ENCODE data around the gene RAMP1.

The RAMP1 gene

GRCh38 chr2:237896507-237896892, 37.1 kb downstream of the RAMP1 start:
- DNase-seq: no peak

DNA sequence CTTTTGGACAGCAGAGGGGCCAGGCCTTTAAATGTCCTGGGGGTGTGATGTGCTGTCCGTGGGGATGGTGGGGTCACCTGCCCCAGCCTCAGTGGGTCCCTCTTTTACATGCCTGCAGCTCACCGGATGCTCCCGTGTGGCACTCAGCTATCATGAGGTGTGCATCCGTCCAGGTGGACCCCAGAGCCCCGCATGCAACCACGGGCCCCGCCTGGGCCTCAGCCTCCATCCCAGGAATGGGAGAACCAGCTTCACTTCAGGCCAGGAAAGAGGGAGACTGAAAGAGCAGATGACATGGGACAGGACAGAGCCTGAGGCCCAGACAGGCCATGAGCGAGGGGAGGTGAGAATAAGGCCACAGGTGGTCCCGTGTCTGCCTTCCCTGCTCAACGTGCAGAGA, 37.5 kb downstream of the RAMP1 start:
- no peak for DNase-seq

- DNase-seq: no peak
These were observed 38.6 kb downstream of the RAMP1 start for GRCh38 chr2:237898057-237898414.

DNA sequence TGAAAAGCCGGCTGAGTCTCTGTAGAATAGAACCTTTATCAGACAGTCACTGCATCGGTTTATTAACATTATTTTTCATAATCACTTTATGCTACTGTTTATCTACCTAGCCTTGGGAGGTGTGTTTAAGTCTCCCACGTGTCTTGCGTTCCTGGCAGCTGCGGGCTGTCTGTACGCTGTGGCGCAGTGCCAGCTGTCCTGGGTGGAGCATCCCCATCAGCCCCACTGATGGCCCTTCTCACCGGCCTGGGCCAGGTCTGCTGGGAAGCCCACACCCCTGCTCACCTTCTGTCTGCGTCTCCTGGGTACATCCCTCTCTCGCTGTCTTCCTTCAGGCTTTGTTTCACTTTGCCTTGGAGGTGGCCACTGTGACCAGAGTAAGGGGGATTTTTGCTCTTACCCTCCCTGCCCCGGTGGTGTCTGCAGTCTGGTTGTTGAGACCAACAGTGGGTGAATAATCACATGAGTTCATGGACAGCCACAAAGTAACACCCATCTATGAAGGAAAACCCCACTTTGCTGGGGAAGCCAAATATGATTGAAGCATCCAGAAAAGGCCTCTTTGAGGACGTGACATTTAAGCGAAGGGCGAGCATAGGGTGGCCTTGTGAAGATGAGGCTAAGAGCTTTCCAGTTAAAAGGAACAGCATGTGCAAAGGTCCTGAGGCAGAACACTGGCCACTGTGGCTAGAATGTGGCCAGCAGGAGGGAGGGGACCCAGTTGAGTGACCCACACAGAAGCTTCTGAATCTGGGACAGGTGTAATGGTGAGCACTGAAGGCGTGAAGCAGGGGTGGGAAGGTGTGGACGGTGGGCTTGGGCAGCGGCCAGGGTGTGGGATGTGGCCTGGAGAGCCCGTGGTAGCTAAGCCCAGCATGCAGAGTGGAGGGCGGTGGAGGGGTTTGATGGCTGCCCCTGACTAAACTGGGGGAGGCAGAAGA, 41.7 kb downstream of the RAMP1 start:
- peak; percentile 42 for DNase-seq

DNA sequence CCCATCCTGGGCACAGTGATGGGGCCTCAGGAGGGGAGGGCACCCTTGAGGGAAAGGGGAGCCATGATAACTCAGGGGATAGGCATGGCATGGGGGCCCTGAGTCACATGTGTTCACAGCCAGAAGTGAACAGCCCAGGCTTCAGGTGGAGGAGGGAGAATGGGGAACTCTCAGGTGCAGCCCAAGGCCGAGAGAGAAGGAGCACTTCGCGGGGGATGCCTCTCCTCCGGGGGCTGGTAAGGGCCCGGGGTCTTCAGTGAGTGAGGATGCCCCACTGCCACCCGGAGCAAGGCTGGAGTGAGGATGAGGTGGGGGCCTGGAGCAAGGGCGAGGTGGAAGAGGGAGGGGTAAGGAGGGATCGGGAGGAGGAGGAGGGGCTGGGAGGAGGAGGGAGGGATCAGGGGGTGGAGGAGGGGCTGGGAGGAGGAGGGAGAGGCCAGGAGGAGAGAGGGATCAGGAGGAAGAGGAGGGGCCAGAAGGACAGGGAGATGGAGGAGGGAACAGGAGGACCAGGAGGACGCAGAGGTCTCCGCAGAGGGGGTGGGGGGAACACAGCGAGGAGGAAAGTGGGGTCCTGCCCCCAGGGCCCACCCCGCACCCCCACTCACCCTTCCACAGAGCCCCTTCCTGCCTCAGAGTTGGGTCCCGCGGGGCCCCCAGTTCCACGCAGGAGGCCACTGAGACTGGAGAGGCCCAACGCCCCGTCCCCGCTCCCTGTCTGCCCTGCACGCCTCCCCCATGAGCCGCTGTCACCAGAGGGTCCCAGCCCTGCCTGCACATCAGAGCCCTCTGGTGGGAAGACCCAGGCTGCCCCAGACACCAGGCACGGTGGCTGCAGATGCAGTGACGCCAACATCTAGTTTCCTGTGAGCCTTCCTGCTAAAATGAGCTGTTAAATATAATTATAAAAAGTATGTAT, 42.8 kb downstream of the RAMP1 start:
- DNase-seq: no peak

DNA sequence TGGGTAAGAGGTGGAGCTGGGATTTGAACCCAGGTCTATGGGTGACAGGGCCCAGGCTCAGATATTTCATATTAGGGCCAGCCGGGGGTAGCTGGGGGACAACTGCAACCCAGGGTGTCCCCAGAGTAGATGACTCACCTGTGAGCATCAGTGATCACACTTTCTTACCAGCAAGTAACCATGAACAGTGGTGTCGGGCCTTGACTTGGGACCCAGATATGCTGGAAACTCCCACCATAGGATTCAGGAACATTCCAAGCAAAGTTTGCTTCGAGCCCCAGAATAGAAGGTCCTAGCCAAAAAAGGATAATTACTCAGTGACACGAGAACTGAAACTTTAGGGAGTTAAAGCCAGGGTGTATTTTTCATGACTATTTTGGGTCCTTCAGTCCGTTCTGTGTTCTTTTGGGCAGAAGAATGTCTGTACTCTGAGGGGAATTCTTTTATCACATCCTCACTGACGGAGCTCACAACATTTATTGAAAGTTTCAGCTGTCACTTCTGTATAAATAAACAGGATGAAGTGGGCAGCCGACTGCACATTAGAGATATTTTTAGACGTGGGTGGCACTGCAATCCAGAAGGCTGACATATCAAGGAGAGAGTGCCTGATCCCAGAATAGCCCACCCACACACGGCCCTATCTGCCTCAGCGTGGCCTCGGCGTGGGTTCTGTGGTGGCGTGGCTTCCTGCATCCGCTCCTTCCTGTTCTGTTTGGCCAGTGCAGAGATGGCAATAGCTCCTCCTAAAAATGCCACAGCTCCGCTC, 45.6 kb downstream of the RAMP1 start:
- no peak for DNase-seq

GRCh38 chr2:237907144-237907543, 47.7 kb downstream of the RAMP1 start:
- DNase-seq: no peak

GRCh38 chr2:237909075-237909695, 49.8 kb downstream of the RAMP1 start:
- DNase-seq: no peak

GRCh38 chr2:237909801-237910475, 50.5 kb downstream of the RAMP1 start:
- DNase-seq: no peak

GRCh38 chr2:237910576-237911362, 51.3 kb downstream of the RAMP1 start:
- DNase-seq: no peak

DNA sequence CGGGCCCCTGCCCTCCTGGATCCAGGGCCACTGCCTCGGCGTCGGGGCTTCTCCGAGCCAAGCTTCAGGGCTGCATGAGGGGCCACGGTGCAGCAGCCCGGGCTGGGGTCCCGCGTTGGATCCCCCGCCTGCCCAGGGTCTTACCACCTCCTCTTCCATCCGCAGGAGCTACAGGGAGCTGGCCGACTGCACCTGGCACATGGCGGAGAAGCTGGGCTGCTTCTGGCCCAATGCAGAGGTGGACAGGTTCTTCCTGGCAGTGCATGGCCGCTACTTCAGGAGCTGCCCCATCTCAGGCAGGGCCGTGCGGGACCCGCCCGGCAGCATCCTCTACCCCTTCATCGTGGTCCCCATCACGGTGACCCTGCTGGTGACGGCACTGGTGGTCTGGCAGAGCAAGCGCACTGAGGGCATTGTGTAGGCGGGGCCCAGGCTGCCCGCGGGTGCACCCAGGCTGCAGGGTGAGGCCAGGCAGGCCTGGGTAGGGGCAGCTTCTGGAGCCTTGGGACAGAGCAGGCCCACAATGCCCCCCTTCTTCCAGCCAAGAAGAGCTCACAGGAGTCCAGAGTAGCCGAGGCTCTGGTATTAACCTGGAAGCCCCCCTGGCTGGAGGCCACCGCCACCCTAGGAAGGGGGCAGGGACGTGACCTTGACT, 52.1 kb downstream of the RAMP1 start:
- DNase-seq: no peak

DNA sequence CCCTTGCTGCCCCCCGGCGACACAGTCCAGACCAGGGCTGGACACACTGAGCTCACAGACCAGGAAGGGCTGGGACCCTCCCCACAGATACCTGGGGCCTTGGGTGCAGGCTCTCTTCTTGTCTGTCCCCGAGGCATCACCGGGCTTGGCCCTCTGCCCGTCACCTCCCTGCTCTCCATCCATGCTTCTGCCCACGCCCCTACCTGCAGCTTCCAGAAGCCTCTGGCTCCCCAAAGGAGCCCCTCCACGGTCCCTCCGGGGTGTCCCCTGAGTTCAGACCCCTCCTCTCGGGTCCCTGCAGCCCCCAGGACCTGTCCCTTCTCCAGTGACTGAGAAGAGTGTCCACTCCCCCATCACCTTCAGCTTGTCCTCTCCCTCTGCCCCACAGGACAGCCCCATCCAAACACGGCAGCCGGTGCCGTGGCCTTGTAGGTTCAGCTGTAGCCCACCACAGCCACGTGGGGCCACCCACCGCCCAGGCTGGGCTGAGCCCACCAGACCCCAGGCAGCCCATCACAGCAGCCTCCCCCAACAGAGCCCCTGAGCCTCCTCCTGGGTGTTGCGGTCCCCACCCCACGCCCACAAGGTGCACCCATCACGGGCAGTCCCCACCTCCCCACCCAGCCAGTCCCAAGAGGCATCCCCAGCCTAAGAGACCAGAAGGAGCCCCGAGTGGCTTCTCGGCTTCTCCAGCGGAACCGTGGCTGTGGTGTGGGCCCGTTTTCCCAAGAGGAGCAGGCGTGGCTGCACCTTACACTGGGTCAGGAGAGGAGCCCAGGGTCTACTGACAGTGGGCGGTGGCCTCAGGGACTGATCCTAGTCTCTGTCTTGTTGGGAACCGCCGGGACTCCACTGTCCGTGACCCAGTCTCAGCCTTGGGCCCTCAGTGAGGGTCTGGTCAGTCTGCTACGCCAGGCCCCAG, 53.1 kb downstream of the RAMP1 start:
- no peak for DNase-seq

DNA sequence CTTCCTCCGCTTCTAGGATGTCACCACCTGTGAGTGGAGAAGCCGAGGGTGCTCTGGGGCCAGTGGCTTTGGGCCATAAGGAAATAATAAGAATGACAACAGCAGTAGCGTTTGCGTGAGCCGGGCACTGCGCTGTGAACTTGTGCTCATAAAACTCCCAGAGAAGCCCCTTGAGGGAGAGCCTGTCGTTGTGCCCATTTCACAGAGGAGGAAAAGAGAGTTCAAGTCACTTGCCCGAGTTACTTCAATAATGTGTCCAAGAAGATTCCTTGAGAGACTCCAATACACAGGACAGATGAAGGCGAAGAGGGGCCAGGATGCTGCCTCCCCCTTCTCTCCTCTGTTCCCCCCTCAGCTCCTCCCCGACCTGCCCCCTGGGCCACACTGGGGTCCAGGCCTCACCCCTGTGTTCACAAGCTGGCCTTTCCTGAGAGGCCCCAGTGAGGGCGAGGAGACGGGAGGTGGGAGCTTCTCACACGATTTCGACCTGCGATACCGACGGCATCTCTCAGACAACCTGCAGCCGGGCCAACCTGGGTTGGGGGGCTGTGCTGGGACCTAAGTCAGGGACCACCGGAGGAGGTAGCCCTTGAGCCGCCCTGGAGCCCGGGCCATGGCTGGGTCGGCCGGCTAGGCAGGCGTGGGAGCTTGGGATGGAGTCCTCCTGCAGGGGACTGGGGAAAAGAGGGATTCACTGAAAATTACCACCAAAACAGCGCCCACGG, 53.9 kb downstream of the RAMP1 start:
- DNase-seq: no peak

GRCh38 chr2:237915576-237915975, 56.2 kb downstream of the RAMP1 start:
- DNase-seq: no peak

DNA sequence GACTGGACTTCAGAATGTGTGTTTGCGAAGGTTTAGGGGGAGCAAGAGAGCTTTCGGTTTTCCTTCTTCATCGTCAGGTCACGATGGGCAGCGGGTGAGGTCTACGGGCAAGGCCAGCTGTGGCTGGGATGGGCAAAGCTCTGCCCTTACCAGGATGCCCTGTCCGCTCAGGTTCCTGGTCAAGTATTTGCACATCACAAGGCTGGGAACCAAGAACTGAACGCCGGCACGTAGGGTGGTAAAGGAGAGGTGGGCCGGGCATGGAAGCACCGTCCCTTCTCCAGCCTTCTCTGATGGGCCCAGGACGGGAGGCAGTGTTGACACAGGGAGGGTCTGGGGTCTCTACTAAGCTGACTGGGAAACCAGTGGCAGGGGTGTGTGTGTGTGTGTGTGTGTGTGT, 56.9 kb downstream of the RAMP1 start:
- no peak for DNase-seq

- DNase-seq: no peak
These were observed 58.4 kb downstream of the RAMP1 start for GRCh38 chr2:237917696-237918374.

DNA sequence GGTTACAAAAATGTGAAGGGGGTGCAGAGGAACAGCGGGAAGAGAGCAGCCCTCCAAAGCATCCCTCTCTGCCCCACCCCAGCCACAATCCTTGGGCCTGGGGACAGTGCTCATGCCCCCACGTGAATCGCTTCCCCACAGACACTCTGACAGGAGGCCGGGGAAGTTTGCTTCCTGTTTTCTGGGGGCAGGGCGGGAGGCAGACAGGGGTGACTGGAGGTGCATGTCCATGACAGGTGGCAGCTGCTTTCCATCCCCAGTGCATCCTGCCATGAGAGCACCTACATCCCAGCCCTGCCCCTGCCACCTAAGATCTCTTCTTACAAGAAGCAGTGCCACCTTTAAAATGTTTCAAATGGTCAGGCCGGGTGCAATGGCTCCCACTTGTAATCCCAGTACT, 60.2 kb downstream of the RAMP1 start:
- no peak for DNase-seq

DNA sequence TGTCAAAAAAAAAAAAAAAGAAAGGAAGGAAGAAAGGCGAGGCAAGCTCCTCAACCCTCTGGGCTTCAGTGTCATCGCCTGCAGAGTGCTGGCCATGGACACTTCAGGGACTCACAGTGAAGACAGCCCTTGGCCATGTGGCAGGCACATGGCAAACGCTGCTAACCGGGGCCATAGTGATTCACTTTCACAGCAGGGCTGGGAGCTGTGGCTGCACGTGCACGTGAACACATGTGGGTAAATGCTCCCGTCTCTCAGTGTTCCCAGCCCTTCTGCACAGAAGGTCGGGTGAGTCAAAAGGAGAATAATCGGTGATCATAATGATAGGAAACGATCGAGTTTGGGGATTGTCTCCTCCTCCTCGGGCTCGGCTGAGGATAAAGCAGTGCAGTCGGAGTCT, 61.2 kb downstream of the RAMP1 start:
- DNase-seq: no peak

All from NCI-H345 (cell line).